Fibroblast of peridontal ligament (primary cell): ENCODE data around the gene ZNF106.

ENCODE experiments used
- DNase-seq: peaks from one replicate; pipeline ENCODE4 v3.0.0-alpha.2; 2010; ENCODE audit errors: extremely low read depth

The ZNF106 gene

GRCh38 chr15:42405863-42406482, 85.0 kb downstream of the ZNF106 start:
- DNase-seq = no peak

GRCh38 chr15:42404461-42405235, 86.3 kb downstream of the ZNF106 start:
- no peak for DNase-seq

- DNase-seq = no peak
Observed at GRCh38 chr15:42403389-42403788, 87.6 kb downstream of the ZNF106 start.

- DNase-seq = no peak
Observed at GRCh38 chr15:42402455-42403205, 88.3 kb downstream of the ZNF106 start.

- DNase-seq = no peak
Observed at GRCh38 chr15:42401544-42402454, 89.1 kb downstream of the ZNF106 start.

GRCh38 chr15:42395838-42396237, 95.1 kb downstream of the ZNF106 start:
- DNase-seq = no peak

- DNase-seq = no peak
Observed at GRCh38 chr15:42394106-42394505, 96.8 kb downstream of the ZNF106 start.

GRCh38 chr15:42392309-42393024, 98.5 kb downstream of the ZNF106 start:
- no peak for DNase-seq

GRCh38 chr15:42387603-42388002, 103.3 kb downstream of the ZNF106 start:
- peak; percentile 38 for DNase-seq

GRCh38 chr15:42385980-42386700, 104.8 kb downstream of the ZNF106 start:
- DNase-seq = no peak

- DNase-seq = peak; percentile 52
Observed at GRCh38 chr15:42385206-42385979, 105.5 kb downstream of the ZNF106 start.

- DNase-seq = no peak
Observed at GRCh38 chr15:42384597-42384996, 106.3 kb downstream of the ZNF106 start.

GRCh38 chr15:42378011-42378410, 112.9 kb downstream of the ZNF106 start:
- no peak for DNase-seq

GRCh38 chr15:42375941-42376340, 115.0 kb downstream of the ZNF106 start:
- no peak for DNase-seq

- no peak for DNase-seq
Observed at GRCh38 chr15:42375252-42375651, 115.7 kb downstream of the ZNF106 start.

GRCh38 chr15:42374810-42375209, 116.1 kb downstream of the ZNF106 start:
- DNase-seq = no peak

GRCh38 chr15:42373936-42374335, 117.0 kb downstream of the ZNF106 start:
- DNase-seq = no peak

GRCh38 chr15:42373274-42373673, 117.7 kb downstream of the ZNF106 start:
- DNase-seq = no peak

- DNase-seq = peak; percentile 28
Observed at GRCh38 chr15:42371096-42371495, 119.8 kb downstream of the ZNF106 start.

- no peak for DNase-seq
Observed at GRCh38 chr15:42368096-42368495, 122.8 kb downstream of the ZNF106 start.
